Measurements from ENCODE around the gene ARHGEF11.

The ARHGEF11 gene

GRCh38 chr1:156908541-156908940, 137.0 kb downstream of the ARHGEF11 start:
- no peak for DNase-seq (ENCODE audit: low spot score)
- in situ Hi-C loops (cut with MboI; ENCODE audit: low pct_unique_long_range_greater_than_20kb, low sequenced_read_pairs, unreplicated experiment), result no loop called here
- TF ChIP-seq CTCF (IDR thresholded peaks at IDR 0.05; ENCODE audit: extremely low read depth, insufficient read depth, missing control alignments), result no peak

GRCh38 chr1:156906206-156906906, 139.2 kb downstream of the ARHGEF11 start:
- TF ChIP-seq CTCF (IDR thresholded peaks at IDR 0.05; ENCODE audit: extremely low read depth, insufficient read depth, missing control alignments), result no peak
- no peak for DNase-seq (ENCODE audit: low spot score)
- in situ Hi-C loops (cut with MboI; ENCODE audit: low pct_unique_long_range_greater_than_20kb, low sequenced_read_pairs, unreplicated experiment), result no loop called here

- no peak for DNase-seq (ENCODE audit: low spot score)
- TF ChIP-seq CTCF (IDR thresholded peaks at IDR 0.05; ENCODE audit: extremely low read depth, insufficient read depth, missing control alignments), result no peak
- in situ Hi-C loops (cut with MboI; ENCODE audit: low pct_unique_long_range_greater_than_20kb, low sequenced_read_pairs, unreplicated experiment), result no loop called here
Measured at GRCh38 chr1:156905651-156906050, 139.9 kb downstream of the ARHGEF11 start.

- no peak for TF ChIP-seq CTCF (IDR thresholded peaks at IDR 0.05; ENCODE audit: extremely low read depth, insufficient read depth, missing control alignments)
- in situ Hi-C loops (cut with MboI; ENCODE audit: low pct_unique_long_range_greater_than_20kb, low sequenced_read_pairs, unreplicated experiment), result no loop called here
- no peak for DNase-seq (ENCODE audit: low spot score)
Measured at GRCh38 chr1:156905176-156905575, 140.4 kb downstream of the ARHGEF11 start.

GRCh38 chr1:156904187-156904959, 141.2 kb downstream of the ARHGEF11 start:
- no peak for DNase-seq (ENCODE audit: low spot score)
- no peak for TF ChIP-seq CTCF (IDR thresholded peaks at IDR 0.05; ENCODE audit: extremely low read depth, insufficient read depth, missing control alignments)
- in situ Hi-C loops (cut with MboI; ENCODE audit: low pct_unique_long_range_greater_than_20kb, low sequenced_read_pairs, unreplicated experiment), result no loop called here

- in situ Hi-C loops (cut with MboI; ENCODE audit: low pct_unique_long_range_greater_than_20kb, low sequenced_read_pairs, unreplicated experiment), result no loop called here
- no peak for TF ChIP-seq CTCF (IDR thresholded peaks at IDR 0.05; ENCODE audit: extremely low read depth, insufficient read depth, missing control alignments)
- DNase-seq (ENCODE audit: low spot score), result no peak
Measured at GRCh38 chr1:156903328-156904091, 142.0 kb downstream of the ARHGEF11 start.
